GM18861 (cell line): ENCODE data around the gene SLC41A1.
"Not testable (repeated sequence)": the region's sequence is repeated elsewhere in the genome, so short reads cannot be mapped to it uniquely, and the experiment has no call there.

Source experiments
- ATAC-seq: cut with Tn5 transposase; IDR thresholded peaks from one replicate; pipeline ENCODE4 v1.9.1; 2021; ENCODE audit not compliant: unreplicated experiment

The SLC41A1 gene

GRCh38 chr1:205812878-205813754, at the start of gene SLC41A1:
SLC41A1 (minus strand) TSS chr1:205813198; CDS start chr1:205810441, 2,757 bp downstream.
- ATAC-seq = peak; percentile 65

GRCh38 chr1:205861540-205861939, 48.5 kb upstream of the SLC41A1 start:
- no peak for ATAC-seq

GRCh38 chr1:205858141-205858961, 45.4 kb upstream of the SLC41A1 start:
- no peak for ATAC-seq

- ATAC-seq = not testable (repeated sequence)
Measured at GRCh38 chr1:205857501-205857900, 44.5 kb upstream of the SLC41A1 start.

GRCh38 chr1:205856433-205856832, 43.4 kb upstream of the SLC41A1 start:
- ATAC-seq = no peak

GRCh38 chr1:205852969-205853368, 40.0 kb upstream of the SLC41A1 start:
- no peak for ATAC-seq

GRCh38 chr1:205851993-205852392, 39.0 kb upstream of the SLC41A1 start:
- no peak for ATAC-seq

GRCh38 chr1:205849619-205850355, 36.8 kb upstream of the SLC41A1 start, which contains the start of gene PM20D1:
PM20D1 (minus strand) TSS chr1:205850132; CDS start chr1:205850072, 60 bp downstream.
- peak; percentile 94 for ATAC-seq

GRCh38 chr1:205843036-205843859, 30.2 kb upstream of the SLC41A1 start:
- ATAC-seq = no peak

- ATAC-seq = no peak
Measured at GRCh38 chr1:205842229-205842628, 29.2 kb upstream of the SLC41A1 start.

- no peak for ATAC-seq
Measured at GRCh38 chr1:205840146-205840923, 27.3 kb upstream of the SLC41A1 start.

- no peak for ATAC-seq
Measured at GRCh38 chr1:205837382-205837970, 24.5 kb upstream of the SLC41A1 start.

GRCh38 chr1:205834751-205835150, 21.8 kb upstream of the SLC41A1 start:
- ATAC-seq = no peak

GRCh38 chr1:205832326-205832751, 19.3 kb upstream of the SLC41A1 start:
- ATAC-seq = no peak

- ATAC-seq = no peak
Measured at GRCh38 chr1:205827623-205828022, 14.6 kb upstream of the SLC41A1 start.

- ATAC-seq = no peak
Measured at GRCh38 chr1:205826995-205827394, 14.0 kb upstream of the SLC41A1 start.

- no peak for ATAC-seq
Measured at GRCh38 chr1:205826016-205826806, 13.2 kb upstream of the SLC41A1 start.

- ATAC-seq = no peak
Measured at GRCh38 chr1:205824180-205824579, 11.2 kb upstream of the SLC41A1 start.
